ENCODE measurements around the gene CDC14C. TPM values are rescaled to one million over a fixed set of nuclear protein-coding genes. Genes with fewer than 3 reads are reported as not detected.

CDC14C gene
- total RNA-seq, 1 donor from 2014 or later = not detected

DNA sequence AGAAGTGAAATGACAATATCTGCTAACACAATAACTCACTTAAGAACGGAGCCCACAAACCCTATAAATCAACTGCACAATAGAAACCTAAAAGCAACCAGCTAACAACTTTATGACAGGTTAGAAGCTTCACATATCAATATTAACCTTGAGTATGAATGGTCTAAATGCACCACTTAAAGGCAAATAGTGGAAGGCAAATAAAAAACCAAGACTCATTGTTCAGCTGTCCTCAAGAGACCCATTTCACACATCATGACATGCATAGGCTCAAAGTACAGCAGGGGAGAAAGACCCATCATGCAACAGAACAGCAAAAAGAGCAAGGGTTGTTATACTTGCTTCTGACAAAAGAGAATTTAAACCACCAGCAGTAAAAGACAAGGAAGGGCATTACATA is 46.8 kb downstream of the CDC14C start:
- FAIRE-seq = no peak
- DNase-seq (ENCODE audit: low spot score in 2 of 2) = no peak

DNA sequence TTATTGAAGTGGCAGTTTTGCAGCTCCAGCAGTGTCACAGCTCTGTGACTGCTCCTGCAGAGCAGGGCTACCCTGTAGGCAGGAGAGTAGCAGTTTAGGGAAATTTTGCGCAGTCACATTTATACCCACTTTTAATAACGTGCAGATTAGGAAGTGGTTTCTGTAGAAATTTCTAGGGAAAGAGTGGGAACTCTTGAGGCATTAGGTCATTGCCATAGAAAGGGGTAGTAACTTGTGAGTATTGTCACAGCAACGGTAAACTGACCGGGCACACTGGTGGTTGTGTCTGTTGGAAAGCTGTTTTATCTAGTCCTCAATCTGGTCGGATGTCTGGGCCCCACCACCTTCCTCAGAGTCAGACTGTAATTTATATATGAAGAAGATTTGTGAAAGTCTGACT is 51.9 kb downstream of the CDC14C start:
- DNase-seq (ENCODE audit: low spot score in 2 of 2) (no peak), FAIRE-seq (no peak)

DNA sequence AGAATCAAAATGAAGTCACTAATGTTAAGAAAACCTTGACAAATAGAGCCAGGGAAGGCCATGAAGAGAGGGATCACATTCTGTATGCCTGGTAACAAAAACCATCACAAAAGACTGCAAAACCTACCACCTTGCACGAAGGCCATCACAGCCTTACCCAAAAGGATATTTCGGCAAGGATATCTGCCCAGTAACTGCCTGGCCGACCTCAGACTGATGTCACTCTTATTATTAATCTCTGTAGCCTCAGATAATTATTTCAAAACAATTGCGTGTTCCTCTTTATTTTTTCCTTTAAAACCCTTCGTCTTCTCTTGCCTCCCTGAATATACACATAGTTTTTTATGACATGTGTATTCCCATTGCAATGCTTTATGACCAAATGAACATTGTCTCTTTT is 52.5 kb downstream of the CDC14C start:
- no peak for DNase-seq (ENCODE audit: low spot score in 2 of 2)
- no peak for FAIRE-seq

All from frontal cortex (tissue), 4 donors.